Measurements from ENCODE around the gene CLN5.

DNA sequence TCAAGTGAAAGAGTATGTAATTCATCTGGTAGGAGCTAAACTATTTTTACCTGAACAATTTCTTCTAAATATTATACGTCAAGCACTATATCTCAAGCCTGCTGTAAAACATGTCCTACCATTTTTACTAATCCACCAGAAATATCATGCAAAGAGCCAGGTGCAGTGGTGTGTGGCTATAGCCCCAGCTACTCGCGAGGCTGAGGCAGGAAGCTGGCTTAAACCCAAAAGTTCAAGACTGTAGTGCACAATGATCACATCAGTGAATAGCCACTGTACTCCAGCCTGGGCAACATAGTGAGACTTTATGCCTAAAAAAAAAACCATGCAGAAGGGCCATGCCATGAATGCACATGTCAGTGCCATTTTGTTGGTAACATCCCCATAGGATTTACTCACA is 20.7 kb upstream of the CLN5 start:
- TF ChIP-seq CTCF (IDR thresholded peaks at IDR 0.05) (no peak), POLR2A (IDR thresholded peaks at IDR 0.05) (no peak)
